ENCODE measurements around the gene MYO1B. TPM values are rescaled to one million over a fixed set of nuclear protein-coding genes. Genes with fewer than 3 reads are reported as not detected.

Gene MYO1B
- total and polyA plus RNA-seq, 2 donors from 2014 or later = 24.5 to 64.8 TPM

DNA sequence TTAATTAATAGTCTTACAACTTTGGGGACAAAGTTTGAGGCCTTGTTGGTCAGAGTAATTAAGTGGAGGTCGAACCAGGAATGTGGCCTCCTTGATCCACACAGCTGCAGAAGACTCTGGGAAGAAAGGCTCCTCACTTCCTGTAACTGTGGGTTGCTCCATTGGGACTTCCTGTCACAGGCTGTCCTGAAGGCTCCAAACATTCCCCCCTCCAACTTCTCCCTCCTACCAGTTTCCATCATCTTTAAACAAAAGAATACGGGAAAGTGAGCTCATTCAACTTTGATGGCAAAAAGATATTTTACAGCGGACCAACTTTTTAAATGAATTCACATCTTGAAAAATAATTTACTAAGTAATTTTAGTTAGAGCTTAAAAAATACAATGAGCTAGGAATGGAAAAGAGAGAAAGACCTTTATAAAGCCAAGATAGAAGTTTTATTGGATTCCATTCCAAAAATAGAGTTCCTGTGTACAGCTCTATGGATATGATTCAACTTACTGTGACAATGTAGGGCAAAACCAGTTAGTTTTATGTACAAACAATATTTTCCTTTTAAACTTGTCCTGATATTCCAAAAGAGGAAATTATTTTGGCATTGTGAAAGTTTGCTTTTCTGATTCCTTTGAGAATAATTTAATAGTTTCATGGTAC is 220.7 kb downstream of the MYO1B start:
- intact Hi-C loops (cut with DNase I) = no loop called here
- no peak overlapping the region for H3K9ac ChIP-seq (ENCODE audit: low read length in 3 of 3)
- H3K27ac ChIP-seq (ENCODE audit: low read depth in 2 of 2, low read length in 2 of 2) = no peak overlapping the region
- peaks cover 0 to 13% (median 4%) of the 10 kb centered on the region in 3 donors for H3K4me1 ChIP-seq (ENCODE audit: control insufficient read depth in 2 of 3, insufficient read depth in 2 of 3, low read depth in 1 of 3, low read length in 3 of 3)
- no peaks in the 10 kb centered on the region for H3K36me3 ChIP-seq (ENCODE audit: control insufficient read depth in 2 of 3, insufficient read depth in 3 of 3, low read length in 3 of 3)
- DNase-seq = peak in 1 of 5 donors; percentile 51
- H3K4me3 ChIP-seq (ENCODE audit: low read length in 3 of 3) = no peak overlapping the region
- peak; percentile 72 for FAIRE-seq
- H3K9me3 ChIP-seq (ENCODE audit: control insufficient read depth in 2 of 3, insufficient read depth in 1 of 3, low read length in 3 of 3) = no peaks in the 10 kb centered on the region
- no peaks in the 10 kb centered on the region for H3K27me3 ChIP-seq (ENCODE audit: control insufficient read depth, insufficient read depth, low read length)
- TF ChIP-seq, protein P1, sequence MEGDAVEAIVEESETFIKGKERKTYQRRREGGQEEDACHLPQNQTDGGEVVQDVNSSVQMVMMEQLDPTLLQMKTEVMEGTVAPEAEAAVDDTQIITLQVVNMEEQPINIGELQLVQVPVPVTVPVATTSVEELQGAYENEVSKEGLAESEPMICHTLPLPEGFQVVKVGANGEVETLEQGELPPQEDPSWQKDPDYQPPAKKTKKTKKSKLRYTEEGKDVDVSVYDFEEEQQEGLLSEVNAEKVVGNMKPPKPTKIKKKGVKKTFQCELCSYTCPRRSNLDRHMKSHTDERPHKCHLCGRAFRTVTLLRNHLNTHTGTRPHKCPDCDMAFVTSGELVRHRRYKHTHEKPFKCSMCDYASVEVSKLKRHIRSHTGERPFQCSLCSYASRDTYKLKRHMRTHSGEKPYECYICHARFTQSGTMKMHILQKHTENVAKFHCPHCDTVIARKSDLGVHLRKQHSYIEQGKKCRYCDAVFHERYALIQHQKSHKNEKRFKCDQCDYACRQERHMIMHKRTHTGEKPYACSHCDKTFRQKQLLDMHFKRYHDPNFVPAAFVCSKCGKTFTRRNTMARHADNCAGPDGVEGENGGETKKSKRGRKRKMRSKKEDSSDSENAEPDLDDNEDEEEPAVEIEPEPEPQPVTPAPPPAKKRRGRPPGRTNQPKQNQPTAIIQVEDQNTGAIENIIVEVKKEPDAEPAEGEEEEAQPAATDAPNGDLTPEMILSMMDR (IDR thresholded peaks at IDR 0.05; ENCODE audit: borderline replicate concordance, extremely low read depth, insufficient read depth) = no peak

DNA sequence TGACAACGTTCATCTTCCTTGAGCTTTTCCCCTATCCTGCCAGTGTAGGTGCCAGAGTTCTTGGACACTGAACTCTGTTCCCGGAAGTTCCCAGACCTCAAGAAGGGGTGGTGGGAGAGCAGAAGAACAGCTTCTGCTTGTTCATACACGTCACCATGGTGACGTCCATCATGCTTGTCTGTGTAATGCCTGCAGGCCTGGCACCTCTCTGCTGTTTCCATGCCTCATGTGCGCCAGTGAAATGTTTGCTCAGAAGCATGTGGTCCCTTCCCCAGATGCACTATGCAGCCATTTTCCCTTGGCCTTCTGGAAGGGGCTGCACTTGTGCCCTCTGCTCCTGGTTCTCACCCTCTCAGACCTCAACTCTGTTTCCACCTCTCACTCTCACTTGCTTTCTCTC is 221.9 kb downstream of the MYO1B start:
- intact Hi-C loops (cut with DNase I) = no loop called here
- no peak overlapping the region for H3K9ac ChIP-seq (ENCODE audit: low read length in 3 of 3)
- no peaks in the 10 kb centered on the region for H3K36me3 ChIP-seq (ENCODE audit: control insufficient read depth in 2 of 3, insufficient read depth in 3 of 3, low read length in 3 of 3)
- DNase-seq (no peak), FAIRE-seq (no peak)
- H3K9me3 ChIP-seq (ENCODE audit: control insufficient read depth in 2 of 3, insufficient read depth in 1 of 3, low read length in 3 of 3) = no peaks in the 10 kb centered on the region
- no peak overlapping the region for H3K4me3 ChIP-seq (ENCODE audit: low read length in 3 of 3)
- TF ChIP-seq, protein P1 (IDR thresholded peaks at IDR 0.05; ENCODE audit: borderline replicate concordance, extremely low read depth, insufficient read depth) = no peak
- peaks cover 0 to 11% (median 4%) of the 10 kb centered on the region in 3 donors for H3K4me1 ChIP-seq (ENCODE audit: control insufficient read depth in 2 of 3, insufficient read depth in 2 of 3, low read depth in 1 of 3, low read length in 3 of 3)
- peak overlapping the region in 1 of 2 donors; percentile 61 for H3K27ac ChIP-seq (ENCODE audit: low read depth in 2 of 2, low read length in 2 of 2)
- H3K27me3 ChIP-seq (ENCODE audit: control insufficient read depth, insufficient read depth, low read length) = no peaks in the 10 kb centered on the region

GRCh38 chr2:191470306-191470705 is 225.1 kb downstream of the MYO1B start:
- no peaks in the 10 kb centered on the region for H3K36me3 ChIP-seq (ENCODE audit: control insufficient read depth in 2 of 3, insufficient read depth in 3 of 3, low read length in 3 of 3)
- H3K4me3 ChIP-seq (ENCODE audit: low read length in 3 of 3) = no peak overlapping the region
- intact Hi-C loops (cut with DNase I) = no loop called here
- FAIRE-seq = no peak
- H3K27me3 ChIP-seq (ENCODE audit: control insufficient read depth, insufficient read depth, low read length) = no peaks in the 10 kb centered on the region
- H3K9ac ChIP-seq (ENCODE audit: low read length in 3 of 3) = no peak overlapping the region
- DNase-seq = no peak
- TF ChIP-seq, protein P1 (IDR thresholded peaks at IDR 0.05; ENCODE audit: borderline replicate concordance, extremely low read depth, insufficient read depth) = no peak
- H3K9me3 ChIP-seq (ENCODE audit: control insufficient read depth in 2 of 3, insufficient read depth in 1 of 3, low read length in 3 of 3) = no peaks in the 10 kb centered on the region
- H3K27ac ChIP-seq (ENCODE audit: low read depth in 2 of 2, low read length in 2 of 2) = no peak overlapping the region
- peaks cover 0 to 8% (median 4%) of the 10 kb centered on the region in 3 donors for H3K4me1 ChIP-seq (ENCODE audit: control insufficient read depth in 2 of 3, insufficient read depth in 2 of 3, low read depth in 1 of 3, low read length in 3 of 3)
